GM21423 (cell line): ENCODE measurements around the gene NCKAP5.
"Not testable (repeated sequence)": the region's sequence is repeated elsewhere in the genome, so short reads cannot be mapped to it uniquely, and the experiment has no call there.

Source experiments
- ATAC-seq: cut with Tn5 transposase; IDR thresholded peaks from one replicate; pipeline ENCODE4 v1.9.1; 2021; ENCODE audit warnings: mild to moderate bottlenecking, moderate library complexity; ENCODE audit not compliant: unreplicated experiment

The NCKAP5 gene

DNA sequence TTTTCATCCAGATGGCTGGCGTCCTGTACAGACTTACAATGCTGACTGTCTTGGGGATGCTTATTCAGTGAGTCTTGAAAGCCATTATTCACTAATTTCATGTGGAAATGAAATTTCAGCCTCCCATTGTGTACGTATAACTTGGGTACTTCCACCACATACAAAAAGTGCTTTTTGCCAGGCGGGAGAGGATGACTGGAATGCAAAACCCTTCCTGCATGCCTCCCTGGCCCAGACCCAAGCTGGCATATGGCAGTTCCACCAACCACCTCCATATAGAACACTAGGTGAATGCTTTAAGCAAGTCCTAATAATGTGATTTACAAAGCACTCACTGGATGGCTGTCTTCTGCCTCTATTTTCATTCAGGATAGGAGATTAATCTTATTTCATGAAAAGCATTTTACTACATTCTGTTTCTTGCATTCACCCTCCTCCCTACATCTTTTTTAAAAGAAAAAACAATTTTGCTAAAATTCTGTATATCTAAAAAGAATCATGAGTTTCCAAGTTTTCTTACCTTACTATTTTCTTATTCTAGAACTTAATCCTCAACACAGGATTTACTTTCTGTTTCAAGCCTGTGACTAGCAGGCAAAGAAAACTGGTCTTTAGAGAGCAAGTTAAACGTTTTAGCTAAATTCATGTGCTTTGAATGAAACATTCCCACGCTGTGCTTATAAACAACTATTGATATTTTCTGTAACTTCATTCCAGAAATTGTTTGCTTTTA is 327.6 kb downstream of the NCKAP5 start:
- ATAC-seq: no peak

DNA sequence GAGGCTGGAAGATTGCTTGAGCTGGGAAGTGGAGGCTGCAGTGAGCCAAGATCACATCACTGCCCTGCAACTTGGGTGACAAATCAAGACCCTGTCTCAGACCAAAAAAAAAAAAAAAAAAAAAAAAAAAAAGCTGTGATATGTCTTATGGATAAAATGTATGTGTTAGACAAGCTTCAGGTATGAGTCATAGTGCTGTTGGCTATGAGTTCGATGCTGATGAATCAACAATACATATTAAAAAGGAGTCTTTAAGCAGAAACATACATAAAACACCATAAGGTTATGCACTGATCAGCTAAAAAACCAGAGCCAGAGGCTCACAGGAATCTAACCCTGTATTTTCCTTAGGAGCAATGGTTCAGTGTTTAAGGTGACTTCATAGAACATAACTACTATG is 332.3 kb downstream of the NCKAP5 start:
- no peak for ATAC-seq

DNA sequence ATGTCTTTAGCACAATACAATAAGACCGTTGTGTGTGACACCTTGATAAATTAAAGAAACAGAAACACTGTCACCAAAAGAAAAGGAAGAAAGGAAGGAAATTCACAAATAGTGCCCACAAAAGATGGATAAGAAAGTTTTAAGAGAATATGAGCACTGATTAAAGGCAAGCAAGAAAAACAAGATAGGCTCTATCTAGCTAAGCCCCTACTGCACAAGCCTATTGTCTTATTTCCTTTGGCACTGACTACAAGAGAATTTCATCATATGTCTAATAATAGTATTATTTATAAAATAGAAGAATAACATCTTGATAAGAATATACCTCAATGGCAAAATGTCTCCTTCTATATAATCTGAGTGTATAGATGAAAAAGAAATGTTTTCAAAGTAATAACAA is 335.7 kb downstream of the NCKAP5 start:
- no peak for ATAC-seq

DNA sequence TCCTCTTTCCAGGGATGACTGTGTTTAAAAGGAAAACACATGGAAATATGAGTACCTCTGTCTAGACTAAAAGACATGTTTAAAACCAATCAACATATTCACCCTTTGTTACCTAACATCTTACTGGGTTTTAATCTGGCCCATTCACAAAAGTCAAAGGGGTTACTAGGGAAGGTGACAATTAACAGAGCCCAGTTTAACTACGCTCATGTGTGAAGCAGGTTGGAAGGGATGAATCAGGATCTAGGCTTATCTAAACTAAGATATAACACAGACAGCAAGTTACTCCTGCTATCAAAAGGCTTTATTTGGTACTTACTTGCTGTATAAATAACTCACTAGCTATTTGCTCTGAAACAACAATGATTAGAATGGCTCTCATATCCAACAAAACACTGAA is 337.0 kb downstream of the NCKAP5 start:
- ATAC-seq: no peak

DNA sequence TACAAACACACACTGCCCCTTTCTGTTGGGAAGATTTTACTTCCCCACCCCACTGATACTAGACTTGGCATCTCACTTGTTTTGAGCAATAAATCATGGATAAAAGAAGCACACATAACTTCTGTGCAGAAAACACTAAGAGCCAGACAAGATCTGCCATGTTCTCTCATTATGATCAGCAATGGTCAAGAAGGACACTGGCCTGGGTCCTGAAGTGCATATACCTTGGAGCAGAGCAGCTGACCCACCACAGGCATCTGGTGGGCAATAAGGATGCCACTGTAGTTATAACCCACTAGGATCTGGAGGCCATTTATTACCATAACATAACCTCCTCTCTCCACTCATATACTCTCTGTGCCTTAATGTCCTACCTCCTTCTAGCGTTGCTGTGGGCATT is 338.3 kb downstream of the NCKAP5 start:
- ATAC-seq: no peak

DNA sequence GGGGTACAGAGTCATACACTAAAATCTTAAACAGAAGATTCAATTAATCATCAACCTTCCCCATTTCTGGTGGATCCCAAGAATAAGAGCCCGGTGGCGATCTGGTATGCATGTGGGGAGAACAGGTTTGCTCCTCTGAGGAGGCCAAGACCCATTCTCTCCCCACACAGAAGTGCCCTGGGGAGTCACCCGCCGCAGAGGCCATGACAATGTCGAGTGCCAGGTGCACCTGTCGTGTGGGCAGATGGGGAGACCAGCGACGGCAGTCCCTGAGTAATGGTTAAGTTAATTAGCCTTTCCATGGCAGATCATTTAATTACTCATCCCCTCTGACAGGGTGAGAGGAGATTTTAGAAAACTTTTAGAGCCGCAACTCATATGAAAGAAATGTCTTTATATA is 345.0 kb downstream of the NCKAP5 start:
- no peak for ATAC-seq

DNA sequence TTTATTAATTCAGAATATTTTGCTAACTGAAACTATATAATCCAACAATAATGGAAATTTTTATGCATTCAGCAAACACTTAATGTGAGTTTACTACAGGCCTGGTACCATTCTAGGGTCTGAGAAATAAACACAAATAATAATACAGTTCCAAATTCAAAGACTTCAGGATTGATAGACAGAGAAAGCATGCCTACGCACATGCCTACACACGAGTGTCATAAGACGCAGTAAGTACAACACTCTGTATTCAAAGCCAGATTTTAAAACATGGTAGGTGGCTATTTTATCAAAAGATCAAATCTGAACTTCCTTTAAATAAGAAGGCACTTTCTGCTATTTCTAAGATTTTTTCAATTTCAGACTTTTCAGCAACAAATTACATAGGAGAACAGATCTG is 346.9 kb downstream of the NCKAP5 start:
- no peak for ATAC-seq

DNA sequence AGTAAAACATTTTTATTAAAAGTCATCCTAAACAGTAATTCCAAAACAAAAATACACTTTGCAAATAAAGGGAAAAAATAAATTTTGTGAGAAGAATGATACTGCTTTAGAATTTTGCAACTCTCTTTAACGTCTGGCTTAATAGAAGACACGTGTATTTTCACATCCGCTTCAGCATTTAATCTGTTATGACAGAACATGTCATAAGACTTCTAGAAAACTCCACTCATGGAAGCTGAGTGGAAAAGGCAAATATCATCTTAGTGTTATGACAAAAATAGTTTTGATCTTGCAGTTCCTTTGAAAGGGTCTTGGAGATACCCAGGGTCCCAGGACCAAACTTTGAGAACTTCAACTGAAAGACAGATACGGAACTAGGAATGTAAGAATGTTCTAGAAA is 350.1 kb downstream of the NCKAP5 start:
- no peak for ATAC-seq

DNA sequence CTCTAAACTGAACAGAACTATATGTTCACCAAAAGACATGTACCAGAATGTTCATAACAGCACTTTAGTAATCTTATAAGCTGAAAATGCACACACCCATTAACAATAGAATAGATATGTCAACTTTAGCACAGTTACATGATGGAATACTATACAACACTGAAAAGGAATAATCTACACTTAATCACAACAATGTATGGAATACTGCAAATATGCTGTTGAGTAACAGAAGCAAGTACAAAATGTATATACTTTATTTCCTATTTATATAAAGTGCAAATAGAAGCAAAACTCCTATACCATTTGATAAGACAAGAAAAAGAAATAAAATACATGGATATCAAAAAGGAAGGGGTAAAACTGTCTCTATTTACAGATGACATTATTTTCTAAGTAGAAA is 352.8 kb downstream of the NCKAP5 start:
- ATAC-seq: no peak

DNA sequence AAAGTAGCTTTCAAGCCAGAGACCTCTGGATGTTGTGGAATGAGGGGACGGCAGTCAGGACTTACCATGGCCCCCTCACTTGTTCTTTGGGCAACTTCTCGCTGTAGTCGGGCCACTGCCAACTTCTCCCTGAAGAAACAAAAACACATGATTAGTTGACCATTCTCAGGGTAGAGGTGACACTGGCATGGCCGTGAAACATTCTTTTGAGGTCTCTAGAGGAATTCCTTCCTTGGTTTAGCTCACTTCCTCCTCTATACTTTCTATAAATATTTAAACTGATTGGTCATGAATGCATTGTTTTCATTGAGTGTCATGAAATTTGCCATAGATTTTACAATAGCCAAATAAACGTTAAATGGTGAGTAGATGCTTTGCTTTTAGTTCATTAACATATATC is 354.6 kb downstream of the NCKAP5 start:
- no peak for ATAC-seq

DNA sequence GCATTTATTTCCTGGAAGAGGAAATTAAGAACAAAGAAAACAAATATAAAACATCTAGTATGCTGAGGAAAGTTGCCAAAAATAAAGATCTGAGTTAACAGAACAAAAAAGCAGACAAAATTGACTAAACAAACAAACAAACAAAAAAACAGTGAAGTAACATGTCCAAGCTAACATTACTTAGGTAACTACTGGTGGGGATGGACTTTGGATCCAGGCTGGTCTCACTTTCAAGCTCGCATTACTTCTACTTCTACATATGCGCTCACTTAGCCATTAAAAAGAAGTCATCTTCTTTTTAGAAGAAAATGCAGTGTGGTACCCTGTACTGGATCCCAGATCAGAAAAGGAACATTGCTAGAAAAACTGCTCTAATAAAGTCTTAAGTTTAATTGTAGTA is 358.9 kb downstream of the NCKAP5 start:
- no peak for ATAC-seq

DNA sequence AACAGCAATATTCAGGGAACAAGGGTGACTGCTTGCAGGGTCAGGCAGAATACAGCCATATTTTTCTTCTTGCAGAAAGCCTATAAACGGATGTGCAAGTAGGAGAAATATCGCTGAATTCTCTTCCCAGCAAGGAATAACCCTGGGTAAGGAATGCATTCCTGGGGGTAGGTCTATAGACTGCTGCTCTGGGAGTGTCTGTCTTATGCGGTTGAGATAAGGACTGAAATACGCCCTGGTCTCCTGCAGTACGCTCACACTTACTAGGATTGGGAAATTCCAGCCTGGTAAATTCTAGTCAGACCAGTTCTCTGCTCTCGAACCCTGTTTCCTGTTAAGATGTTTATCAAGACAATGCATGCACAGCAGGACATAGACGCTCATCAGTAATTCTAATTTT is 361.6 kb downstream of the NCKAP5 start:
- ATAC-seq: not testable (repeated sequence)

DNA sequence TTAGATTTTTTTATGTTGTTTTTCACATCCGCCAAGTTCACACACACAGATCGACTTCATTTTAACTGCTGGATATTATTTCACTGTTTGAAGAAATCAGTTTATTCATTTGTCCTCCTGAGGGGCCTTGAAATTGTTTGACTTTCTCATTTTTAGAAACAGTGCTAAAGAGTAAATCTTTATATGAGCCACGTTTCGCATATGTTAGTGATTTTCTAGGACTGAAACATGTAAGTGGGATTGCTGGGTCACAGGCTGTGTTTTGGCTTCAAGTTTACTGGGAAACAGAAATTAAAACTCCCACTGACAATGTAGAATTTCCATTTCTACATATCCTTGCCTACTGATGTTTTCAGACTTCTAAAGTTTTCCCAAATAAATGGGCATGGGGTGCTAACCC is 363.8 kb downstream of the NCKAP5 start:
- ATAC-seq: no peak

DNA sequence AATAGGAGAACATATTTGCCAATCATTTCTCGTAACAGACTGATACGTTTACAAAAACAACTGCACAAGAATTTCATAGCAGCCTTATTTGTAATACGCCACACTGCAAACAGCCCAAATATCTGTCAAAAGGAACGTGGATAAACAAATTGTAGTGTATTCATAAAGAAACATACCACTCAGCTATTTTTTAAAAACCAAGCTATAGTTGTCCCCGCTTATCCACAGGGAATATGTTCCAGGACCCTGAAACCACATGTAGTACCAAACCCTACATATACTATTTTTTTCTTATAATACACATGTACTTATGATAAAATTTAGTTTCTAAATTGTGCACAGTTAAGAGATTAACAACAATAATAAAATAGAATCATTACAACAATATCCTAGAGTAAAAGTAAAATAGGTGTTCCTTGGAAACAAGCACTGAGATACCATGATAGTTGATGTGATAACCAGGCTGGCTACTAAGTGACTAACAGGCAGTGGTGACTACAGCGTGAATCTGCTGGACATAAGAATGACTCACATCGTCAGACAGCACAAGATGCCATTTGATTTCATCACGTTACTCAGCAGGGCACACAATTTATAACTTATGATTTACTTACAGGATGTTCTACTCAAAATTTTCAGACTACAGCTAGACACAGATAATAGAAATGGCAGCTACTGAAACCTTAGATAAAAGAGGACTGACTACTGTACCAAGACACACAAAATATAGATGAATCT is 367.4 kb downstream of the NCKAP5 start:
- no peak for ATAC-seq

DNA sequence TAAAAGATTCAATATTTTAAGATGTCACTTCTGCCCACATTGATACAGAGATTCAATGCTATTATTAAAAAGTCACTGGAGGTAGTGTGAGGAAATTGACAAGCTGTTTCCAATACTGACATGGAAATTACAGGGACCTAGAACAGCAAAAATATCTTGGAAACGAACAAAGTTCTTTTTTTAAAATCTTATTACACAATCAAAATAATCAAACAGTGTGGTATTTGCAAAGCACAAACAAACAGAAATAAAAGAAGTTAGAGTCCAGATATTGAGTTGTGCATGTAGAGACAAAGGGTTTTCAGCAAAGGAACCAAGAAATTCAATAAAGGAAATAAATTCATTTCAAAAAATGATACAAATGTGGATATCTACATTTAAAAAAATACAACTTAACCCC is 369.6 kb downstream of the NCKAP5 start:
- ATAC-seq: no peak

DNA sequence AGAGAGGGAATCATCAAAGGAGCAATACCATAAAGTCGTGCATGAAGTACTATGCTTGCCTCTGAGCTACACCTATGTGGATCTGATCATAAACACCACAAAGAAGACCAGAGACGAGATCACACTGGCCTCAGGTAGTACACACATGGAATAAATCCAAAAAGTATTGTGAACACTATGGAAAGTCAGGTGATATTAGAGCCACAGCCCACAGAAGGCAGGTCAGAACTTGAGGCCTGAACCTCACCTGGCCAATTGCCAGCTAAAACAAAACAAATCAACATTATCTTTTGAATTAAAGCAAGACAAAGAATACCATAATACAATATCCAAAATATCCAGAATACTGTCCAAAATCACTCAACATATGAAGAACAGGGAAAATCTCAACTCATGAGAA is 371.1 kb downstream of the NCKAP5 start:
- no peak for ATAC-seq

DNA sequence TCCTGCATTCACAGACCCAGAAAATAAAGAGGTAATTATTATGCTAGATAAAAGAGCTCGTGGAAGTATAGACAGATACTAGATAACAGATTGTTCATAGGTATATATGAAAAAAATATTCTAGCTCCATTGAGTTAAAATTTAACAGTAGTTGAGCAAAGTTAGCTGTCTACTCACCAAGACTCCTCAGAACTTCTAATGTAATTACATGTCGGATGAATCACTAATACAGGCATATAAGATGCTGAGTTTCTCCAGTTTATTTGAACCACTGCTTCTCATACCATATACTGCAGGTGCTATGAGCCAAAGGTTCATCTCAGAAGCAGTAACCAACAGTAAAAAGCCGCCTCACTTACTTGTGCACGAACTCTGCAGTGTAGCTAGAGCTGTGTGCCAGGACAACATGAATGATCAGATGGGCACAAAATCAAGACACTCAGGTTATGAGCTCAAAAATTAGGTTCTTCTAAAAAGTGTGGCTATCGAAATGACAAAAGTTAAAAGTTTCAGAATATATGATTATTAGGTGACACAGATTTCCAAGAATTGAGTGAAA is 373.4 kb downstream of the NCKAP5 start:
- no peak for ATAC-seq

DNA sequence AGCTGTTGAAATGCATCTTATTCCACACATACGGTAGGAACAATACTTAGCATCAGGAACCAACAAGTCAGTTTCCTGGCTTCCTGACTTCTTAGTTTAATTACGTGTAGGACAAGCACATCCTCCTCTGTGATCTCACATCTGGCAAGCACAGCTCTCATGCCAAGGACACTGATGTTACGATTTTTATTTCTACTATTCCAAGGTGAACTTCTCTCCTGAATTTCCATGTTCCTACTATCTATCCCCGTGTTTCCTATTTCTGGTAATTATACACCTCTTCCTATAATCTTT is 374.0 kb downstream of the NCKAP5 start:
- ATAC-seq: no peak

DNA sequence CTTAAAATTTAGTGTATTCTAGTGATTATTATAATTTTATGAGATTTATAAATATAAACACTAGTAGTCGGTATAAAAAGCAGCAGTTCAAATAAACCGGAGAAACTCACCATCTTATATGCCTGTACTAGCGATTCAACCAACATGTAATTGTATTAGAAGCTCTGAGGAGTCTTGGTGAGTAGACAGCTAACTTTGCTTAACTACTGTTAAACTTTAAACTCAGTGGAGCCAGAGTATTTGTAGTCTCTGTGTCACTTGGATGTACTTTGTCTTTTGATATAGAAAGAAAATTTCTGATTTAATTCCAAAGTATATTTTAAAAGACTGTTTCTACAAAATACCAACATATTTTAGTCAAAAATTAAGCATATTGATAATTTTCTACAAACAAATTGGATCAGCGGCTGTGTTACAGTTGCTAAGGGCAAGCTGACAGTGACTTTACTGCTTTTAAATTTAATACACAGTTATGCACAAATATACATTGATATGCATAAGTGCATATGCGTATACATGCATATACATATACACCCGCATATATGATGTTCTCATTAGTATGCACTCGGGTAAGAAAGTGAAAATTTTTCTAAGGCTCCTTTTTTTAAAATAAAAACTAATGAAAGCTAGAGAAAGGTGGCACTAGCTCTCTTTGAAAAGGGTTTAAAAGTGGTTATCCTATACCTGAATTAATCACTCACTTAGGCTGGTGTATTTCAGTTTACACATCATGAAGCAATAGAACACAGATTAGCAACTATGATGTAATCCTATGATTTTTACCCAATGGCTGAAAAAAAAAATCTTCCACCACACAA is 374.5 kb downstream of the NCKAP5 start:
- no peak for ATAC-seq

DNA sequence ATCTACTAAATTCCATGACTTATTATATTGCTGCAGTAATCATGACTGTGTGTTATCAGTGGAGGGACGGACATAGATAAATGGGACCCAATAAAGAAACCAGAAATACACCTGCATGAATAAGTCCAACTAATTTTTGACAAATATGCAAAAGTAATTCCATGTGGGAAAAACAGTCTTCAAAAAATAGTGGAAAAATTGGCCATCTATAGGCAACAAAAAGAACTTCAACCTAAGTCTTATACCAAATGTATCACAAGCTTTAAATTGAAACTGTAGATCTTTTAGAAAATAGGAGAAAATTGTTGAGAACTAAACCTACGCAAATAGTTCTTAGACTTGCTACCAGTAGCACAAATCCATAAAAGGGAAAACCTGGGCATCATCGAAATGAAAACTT is 376.2 kb downstream of the NCKAP5 start:
- no peak for ATAC-seq

DNA sequence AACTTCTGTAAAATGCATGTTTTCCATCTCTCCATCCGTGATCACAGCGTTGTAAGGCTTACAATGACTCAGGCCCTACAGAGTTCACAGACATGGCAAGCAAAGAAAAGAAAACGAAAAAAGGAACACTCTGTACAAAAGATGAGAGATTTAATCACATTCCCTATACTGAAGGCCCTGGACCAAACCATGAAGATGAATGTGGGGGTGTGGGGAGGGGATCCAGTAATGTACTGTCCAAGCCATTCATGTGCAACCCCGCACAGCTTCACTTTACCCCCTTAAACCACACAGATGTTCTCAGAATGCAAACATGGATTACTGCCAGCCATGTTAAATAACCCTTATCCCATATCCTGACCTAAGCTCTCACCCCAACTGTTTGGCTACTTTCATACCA is 391.1 kb downstream of the NCKAP5 start:
- ATAC-seq: no peak

DNA sequence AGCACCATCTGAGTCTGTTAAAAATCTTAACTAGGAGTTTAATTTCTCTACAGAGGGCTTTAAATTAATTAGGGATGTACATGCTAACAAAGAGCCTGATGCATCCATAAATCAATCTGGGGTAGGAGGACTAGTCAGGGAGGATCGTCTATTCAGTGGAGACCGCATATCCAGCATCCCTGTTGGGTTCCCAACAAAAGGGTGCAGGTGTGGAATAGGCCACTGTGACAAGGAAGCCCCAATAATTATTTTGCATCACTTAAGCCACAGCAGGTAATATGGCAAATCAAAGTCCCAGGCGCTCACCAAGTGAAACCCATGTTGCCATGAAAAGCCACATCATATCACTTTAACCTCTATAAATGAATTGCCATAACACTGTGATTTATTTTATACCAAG is 392.3 kb downstream of the NCKAP5 start:
- ATAC-seq: no peak
